HG02798 (cell line): ENCODE data around the gene UST.
"Not testable (repeated sequence)": the region's sequence is repeated elsewhere in the genome, so short reads cannot be mapped to it uniquely, and the experiment has no call there.

Source experiments
- ATAC-seq: cut with Tn5 transposase; IDR thresholded peaks from one replicate; pipeline ENCODE4 v1.9.1; 2021; ENCODE audit warnings: mild to moderate bottlenecking; ENCODE audit not compliant: unreplicated experiment, poor library complexity

Gene UST

GRCh38 chr6:148965287-148965686 lies 218.5 kb downstream of the UST start:
- ATAC-seq, result no peak

DNA sequence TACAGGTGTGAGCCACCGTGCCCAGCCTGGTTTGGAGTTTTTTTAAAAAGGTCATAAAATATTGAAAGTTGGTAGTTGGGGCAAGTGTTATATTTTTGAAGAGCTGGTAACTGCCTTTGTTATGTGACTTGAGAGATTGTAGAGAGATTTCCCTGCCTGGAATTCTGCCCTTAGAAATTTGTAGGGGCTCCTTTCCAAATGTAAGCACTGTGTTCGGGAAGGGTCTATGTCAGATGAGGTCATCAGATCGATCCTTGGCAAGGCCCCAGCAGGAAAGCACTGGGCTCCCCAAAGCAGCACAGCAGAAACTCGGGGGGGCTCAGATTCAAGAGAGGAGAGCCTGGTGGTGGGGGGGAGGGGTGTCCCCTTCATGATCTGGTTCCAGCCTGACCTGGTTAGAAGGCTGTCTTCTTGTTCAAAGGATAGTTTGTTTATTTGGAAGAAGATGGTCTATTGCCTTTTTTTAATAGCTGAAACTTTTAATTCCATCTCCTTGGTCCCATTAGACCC lies 220.2 kb downstream of the UST start:
- ATAC-seq, result no peak

DNA sequence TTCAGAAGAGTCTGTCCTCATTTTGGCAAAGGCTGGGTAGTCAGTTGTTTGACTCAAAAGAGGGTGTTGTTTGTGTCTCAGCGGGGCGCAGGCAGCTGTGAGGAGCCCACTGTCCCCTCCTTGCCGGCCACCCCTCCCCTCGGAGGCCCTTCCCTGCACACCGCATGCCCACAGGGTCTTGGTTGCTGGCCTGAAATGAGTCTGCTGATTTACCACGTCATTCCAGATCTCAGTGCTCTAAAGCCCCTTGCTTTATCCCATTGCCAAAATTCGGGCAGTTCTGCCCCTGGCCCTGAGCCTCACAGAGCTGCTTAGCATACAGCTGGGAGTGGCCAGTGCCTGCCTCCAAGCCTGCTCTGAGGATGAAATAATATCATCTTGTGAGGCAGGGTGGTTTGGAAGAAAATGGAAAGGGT lies 220.7 kb downstream of the UST start:
- ATAC-seq, result no peak

DNA sequence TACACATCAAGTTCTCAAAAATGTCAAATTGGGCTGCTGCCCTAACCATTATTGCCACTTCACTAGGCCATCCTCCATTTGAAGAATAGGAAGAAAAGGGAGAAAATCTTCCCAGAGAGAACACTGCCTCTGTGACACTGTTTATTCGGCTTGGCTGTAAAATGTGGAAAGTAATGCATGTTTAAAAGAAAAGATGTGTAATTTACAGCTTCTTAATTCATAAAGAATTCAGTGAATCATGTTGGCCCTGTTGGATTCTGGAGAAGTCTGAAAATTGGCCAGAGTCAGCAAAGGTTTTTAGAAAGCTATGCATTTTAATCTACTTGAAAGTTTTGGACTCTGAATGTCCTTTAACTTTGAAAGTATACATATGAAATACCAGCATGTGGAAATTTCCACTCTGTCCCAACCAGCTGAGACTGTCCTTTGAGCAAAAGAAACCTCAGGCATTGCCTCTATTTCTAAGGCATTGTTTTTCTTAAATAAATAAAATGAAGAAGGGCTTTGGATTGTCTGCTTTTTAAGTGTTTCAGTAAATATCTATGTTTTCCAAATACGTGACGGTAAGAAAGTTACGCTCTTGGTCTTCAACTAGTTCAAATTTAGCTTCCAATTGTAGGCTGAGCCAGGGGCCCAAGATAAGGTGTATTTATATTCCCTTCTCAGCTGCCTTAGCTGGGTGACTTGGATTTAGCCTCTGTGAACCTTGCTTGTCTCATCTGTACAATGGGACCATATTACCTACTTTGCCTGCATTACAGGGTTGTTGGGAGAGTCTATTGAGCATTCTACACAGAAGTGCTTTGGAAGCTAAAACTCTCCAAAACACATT lies 222.2 kb downstream of the UST start:
- ATAC-seq, result no peak

GRCh38 chr6:148969603-148970061 lies 222.8 kb downstream of the UST start:
- ATAC-seq, result no peak

- ATAC-seq, result no peak
These were observed 224.4 kb downstream of the UST start for GRCh38 chr6:148971031-148971927.

GRCh38 chr6:148972481-148972880 lies 225.7 kb downstream of the UST start:
- peak; percentile 86 for ATAC-seq

DNA sequence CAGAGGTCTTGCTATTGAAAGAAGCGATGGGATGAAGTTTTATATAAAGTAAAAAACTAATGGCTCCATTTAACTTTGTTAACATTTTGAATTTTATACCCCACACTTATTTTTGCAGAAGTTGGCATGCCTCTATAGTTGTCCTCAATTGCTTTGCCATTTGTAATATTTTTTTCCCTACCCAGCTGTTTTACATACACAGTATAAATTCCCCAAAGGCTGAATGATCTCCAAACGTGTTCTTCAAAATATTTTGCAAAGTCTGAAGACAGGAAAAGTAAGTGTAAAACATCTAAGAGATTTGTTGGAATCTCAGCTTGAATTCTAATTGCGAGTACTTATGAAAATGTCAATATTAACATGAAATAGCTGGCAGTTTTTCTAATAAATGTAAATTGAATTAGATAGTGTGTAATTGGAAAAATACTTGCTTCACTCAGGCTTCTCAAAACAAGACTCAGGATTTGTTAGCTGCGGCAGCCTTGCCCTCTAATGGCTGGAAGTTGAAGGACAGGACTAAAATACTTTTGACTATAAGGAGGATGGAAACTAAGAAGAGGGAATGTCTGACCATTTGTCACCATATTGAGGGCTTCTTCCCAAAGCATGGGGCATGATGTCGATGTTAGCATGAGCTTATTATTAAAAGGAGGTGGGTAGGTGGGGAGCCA lies 226.8 kb downstream of the UST start:
- ATAC-seq, result no peak

DNA sequence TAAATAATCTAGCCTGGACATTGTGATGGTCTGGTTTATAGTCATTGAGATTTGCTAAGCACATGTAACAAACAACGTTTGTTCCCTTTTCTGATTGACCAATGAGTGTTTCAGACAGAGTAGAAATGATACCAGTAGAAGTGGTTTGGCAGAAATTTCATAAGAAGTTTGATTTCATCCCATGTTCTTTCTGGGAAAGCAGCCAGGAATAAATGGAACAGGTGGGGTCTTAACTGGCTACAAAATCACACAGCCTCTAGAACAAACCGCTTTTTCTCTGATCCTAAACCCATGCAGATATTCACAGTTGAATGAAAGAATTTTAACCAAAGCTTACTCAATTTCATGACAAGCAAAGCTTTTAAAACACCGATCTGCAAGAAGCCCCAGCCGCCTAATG lies 227.5 kb downstream of the UST start:
- no peak for ATAC-seq

DNA sequence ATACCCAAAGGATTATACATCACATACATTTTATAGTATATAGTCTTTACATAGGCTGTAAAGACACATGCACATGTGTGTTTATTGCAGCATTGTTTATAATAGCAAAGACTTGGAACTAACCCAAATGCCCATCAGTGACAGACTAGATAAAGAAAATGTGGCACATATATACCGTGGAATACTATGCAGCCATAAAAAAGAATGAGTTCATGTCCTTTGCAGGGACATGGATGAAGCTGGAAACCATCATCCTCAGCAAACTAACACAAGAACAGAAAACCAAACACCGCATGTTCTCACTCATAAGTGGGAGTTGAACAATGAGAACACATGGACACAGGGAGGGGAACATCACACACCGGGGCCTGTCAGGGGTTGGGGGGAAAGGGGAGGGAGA lies 231.5 kb downstream of the UST start:
- ATAC-seq, result not testable (repeated sequence)

DNA sequence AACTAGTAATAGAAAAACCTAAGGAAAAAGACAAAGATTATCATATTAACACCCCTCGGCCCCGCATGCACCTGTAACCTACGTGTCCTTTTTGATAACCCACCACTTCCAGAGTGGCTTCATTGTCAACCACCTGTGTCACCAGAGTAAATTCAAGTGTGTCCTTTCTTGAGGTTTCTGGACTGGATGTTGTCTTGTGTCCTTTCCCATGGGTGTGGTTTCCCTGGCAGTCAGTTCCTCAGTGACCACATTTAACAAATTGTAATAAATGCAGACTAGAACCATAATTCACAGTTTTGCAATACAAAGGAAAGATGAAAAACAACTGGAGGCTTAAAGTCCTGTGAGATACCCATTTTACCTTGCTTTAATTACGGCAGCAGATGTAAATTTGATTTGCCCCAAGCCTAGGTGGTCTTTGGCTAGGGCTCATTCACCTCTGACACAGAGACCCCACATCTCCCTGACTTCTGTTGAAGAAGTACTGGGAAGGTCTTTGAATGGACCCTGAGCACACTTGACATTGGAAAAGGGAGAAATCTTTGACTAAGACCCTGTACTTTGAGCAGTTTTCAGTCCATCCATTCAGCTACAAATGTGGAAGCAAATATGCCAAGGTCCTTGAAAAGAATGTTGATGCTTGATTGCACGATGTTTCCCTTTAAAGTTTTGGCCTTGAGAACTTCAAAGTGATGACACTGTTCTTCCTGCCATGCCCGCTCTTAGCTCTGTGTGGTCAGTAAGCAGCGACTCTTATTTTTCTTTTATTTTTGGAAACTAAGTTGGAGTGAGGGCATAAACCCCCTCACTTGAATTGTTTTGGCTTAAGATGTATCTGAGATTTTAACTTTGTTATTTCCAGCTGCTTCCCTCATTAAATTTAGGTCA lies 232.4 kb downstream of the UST start:
- no peak for ATAC-seq

DNA sequence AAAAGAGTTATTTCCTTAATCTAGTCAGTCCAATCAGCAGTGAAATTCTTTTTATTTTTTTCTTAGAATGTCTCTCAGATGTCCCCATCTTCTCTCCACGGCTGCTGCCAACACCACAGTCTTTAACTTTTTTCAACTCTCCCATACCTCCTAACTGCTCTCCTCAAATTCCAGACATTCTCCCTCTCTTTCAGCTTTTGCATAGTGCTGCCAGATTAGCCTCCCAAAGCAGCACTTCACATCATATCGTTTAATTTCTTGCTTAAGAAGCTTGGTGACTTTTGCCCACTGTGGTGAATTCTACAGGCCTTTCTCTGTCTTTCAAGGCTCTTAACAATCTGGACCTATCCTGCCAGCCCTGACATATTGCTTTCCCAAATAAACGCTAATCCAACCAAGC lies 233.4 kb downstream of the UST start:
- no peak for ATAC-seq

DNA sequence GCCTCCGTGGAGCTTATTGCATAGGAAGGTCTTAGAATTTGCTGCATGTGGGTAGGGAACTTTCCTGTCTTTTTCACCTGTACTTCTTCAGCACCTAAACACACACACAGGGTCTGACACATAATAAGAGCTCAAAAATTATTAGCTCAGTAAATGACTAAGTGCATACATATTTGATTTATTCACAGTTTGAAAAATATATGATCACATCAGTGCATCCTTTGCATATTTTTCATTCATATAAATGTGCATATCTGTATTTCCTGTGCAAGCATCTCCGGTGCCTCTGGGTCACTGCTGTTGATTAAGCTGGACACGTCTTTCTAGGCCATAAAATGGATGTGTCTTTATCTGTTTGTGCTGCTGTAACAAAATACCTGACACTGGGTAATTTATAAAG lies 234.7 kb downstream of the UST start:
- no peak for ATAC-seq

DNA sequence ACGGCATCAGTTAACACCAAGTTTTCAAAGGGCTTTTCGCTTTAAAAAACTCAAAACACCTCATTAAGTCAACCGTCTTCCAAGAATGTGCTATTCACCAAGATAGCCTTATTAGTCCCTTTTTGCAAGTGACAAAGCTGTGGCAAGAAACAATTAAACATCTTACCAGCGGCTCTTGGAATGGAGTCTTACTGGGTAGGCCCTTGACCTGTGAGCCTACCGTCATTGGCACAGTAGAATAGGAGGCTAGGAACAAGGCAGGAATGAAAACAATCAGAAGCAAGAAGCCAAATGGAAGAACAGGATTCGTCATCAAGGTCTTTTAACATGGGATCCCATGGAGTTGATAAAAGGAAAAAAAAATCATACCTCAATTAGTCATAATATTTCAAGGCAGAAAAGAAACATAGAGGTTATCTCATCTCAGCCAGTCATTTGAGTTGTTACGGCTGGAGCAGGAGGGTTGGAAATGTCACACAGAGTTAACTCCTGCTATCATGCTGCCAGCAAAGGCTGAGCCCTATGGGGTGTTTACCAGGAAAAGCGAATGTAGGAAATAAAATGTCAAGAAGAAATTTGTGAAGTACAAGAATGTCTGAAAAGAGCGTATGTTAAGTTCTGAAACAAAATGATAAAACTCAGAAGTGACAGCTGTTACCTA lies 236.4 kb downstream of the UST start:
- ATAC-seq, result no peak

DNA sequence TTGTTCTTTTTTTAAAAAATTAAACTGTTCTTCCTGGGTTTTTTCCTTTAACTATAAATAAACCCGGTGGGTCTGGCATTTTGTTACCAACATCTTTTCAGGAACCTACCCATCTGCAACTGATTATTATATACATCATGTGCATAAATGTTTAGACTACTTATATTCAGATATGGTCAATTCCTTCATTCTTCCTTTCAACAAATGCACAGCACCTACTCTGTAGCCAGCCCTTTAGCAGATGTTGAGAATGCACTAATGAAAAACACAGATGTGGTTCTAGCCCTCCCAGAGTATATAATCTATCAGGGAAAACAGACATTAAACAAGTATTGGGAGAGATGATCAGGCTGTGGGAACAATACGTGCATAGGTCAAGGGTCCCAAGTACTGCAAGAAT lies 237.1 kb downstream of the UST start:
- no peak for ATAC-seq

DNA sequence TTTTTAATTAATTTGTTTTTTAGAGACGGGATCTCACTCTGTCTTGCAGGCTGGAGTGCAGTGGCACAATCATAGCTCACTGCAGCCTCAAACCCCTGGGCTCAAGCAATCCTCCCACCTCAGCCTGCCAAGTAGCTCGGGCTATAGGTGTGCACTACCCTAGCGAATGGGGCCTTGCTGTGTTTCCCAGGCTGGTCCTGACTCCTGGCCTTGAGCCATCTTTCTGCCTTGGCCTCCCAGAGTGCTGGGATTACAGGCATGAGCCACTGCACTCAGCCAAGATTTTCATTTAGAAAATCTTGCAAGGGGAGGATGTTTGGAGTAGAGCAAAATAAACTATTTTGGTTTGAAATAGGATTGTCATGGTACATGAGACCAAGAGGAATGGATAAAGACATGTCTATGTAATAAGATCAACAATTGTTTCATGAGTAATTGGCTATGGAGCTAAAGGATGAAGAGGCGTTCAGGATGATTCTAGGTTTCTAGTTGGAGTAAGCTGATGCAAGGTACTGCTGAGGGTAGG lies 237.8 kb downstream of the UST start:
- ATAC-seq, result no peak

GRCh38 chr6:148985499-148985898 lies 238.7 kb downstream of the UST start:
- ATAC-seq, result no peak

GRCh38 chr6:148986608-148987007 lies 239.8 kb downstream of the UST start:
- no peak for ATAC-seq

GRCh38 chr6:148987982-148988381 lies 241.2 kb downstream of the UST start:
- ATAC-seq, result no peak
